Heart left ventricle (tissue), 16 donors: ENCODE measurements around the gene SGO2. TPM values are rescaled to one million over a fixed set of nuclear protein-coding genes. Genes with fewer than 3 reads are reported as not detected.

Experiments used
- ATAC-seq, 4 donors: fragments of 200-7000 bp; cut with Tn5 transposase; one replicate each; pipeline ENCODE4 v1.9.1; 2020 to 2022; ENCODE audit warnings: moderate library complexity in 4 of 4, mild to moderate bottlenecking in 3 of 4, moderate number of reproducible peaks in 1 of 4
- DNase-seq, 5 donors: peaks; one replicate each; pipeline ENCODE4 v3.0.0-alpha.2; 2020
- H3K27ac ChIP-seq, 12 donors: fragments of 200-600 bp; sonication (generic) in 4 of 12; one replicate each; pipeline versions ENCODE4 v1.5.0 to v1.8.0; 2016 to 2022; ENCODE audit warnings: mild to moderate bottlenecking in 2 of 12
- H3K27me3 ChIP-seq, 9 donors: fragments of 200-600 bp; sonication (generic) in 2 of 9; one replicate each; pipeline versions ENCODE4 v1.5.1 to v1.8.0; 2016 to 2022; ENCODE audit warnings: mild to moderate bottlenecking in 3 of 9
- H3K36me3 ChIP-seq, 9 donors: fragments of 200-600 bp; sonication (generic) in 2 of 9; one replicate each; pipeline versions ENCODE4 v1.5.0 to v1.8.0; 2018 to 2022; ENCODE audit warnings: mild to moderate bottlenecking in 2 of 9
- H3K4me1 ChIP-seq, 12 donors: fragments of 200-600 bp; sonication (generic) in 4 of 12; one replicate each; pipeline versions ENCODE4 v1.5.0 to v1.8.0; 2016 to 2022; ENCODE audit warnings: mild to moderate bottlenecking in 3 of 12
- H3K4me3 ChIP-seq, 12 donors: fragments of 200-600 bp; sonication (generic) in 4 of 12; one replicate each; pipeline versions ENCODE4 v1.5.0 to v1.8.0; 2017 to 2022; ENCODE audit warnings: mild to moderate bottlenecking in 9 of 12, moderate library complexity in 4 of 12
- H3K9me3 ChIP-seq, 12 donors: fragments of 200-600 bp; sonication (generic) in 4 of 12; one replicate each; pipeline versions ENCODE4 v1.5.0 to v1.8.0; 2016 to 2022; ENCODE audit warnings: mild to moderate bottlenecking in 1 of 12
- POLR2A ChIP-seq, 2 donors: fragments of 450-650 bp; IDR thresholded peaks; one replicate each; pipeline ENCODE4 v1.6.1; 2017; ENCODE audit warnings: antibody characterized with exemption in 2 of 2, mild to moderate bottlenecking in 2 of 2, moderate library complexity in 2 of 2
- WGBS, 4 donors: extraction: QIAGEN DNeasy Blood & Tissue Kit in 2 of 4; methylation state at CpG; one replicate each; pipeline versions ENCODE4 v1.1.5 to v1.1.7; 2013 to 2018; 5-methylcytosine and 5-hydroxymethylcytosine counted together
- intact Hi-C, 10 donors: fragments of 100-400 bp; cut with DNase I; formaldehyde crosslinking; loops; one replicate each; pipeline versions ENCODE4 v1.11.1 to v1.14.2; 2022
- polyA plus RNA-seq, 2 donors: library from polyadenylated mRNA; stranded (reverse); fragments of 200-250 nt; gene quantifications; one replicate each; pipeline ENCODE4 v1.2.3, GENCODE V29; 2013
- total RNA-seq, 9 donors: library from RNA; depleted of rRNA in 2 of 9; stranded (reverse); fragments of >200 nt in 2 of 9; fragmentation: NEBNext Ultra II Directional in 3 of 9; extraction: Animal tissue kit (Norgen Biotek cat#: 25700) in 3 of 9; gene quantifications; one replicate each; pipeline versions ENCODE4 v1.1.0 to v1.2.4, GENCODE V29; 2016 to 2023
- TF ChIP-seq, protein P1 (sequence below), 12 donors: fragments of 200-600 bp; sonication (generic) in 4 of 12; IDR thresholded peaks; one replicate each; pipeline versions ENCODE4 v1.5.0 to v1.8.0; 2018 to 2022; ENCODE audit warnings: antibody characterized with exemption in 12 of 12, mild to moderate bottlenecking in 5 of 12
- donor health status: ischemic (EF 13 %, LVEDD 7.1; RV severe dilation, severe dysfunction).
- donor health status: healthy with polysubstance abuse.
- donor health status: DM: no; HTN: yes; CAD: no.
- donor health status: DM: no; HTN: no; CAD: no.
- donor health status: ischemic (EF 25% LVEDD 6.9; RV normal size, moderate dysfunction).
- donor health status: ischemic (EF 25% LVEDD 5.7; RV mildly dilated, moderate dysfunction).
- donor health status: healthy.
- donor health status: DM: yes; HTN: yes; CAD: no.
- donor health status: ischemic (EF 35%, LVEDD 5.7; RV mildly dilated, moderate dysfunction).
- donor health status: nonischemic (EF 11% LVEDD 7.7; RV severe dilation, severe dysfunction).
- donor health status: DM: yes; HTN: yes; CAD: no.
- donor health status: PGD.
- donor health status: ischemic (EF 29% LVEDD 5.4; RV normal size, mild dysfunction).
- donor health status: nonischemic (EF 23%, LVEDD 6.1; RV moderate dilation, normal function).

Gene SGO2
- total and polyA plus RNA-seq, 11 donors = 0.27 to 5.3 (median 1.8) TPM

DNA sequence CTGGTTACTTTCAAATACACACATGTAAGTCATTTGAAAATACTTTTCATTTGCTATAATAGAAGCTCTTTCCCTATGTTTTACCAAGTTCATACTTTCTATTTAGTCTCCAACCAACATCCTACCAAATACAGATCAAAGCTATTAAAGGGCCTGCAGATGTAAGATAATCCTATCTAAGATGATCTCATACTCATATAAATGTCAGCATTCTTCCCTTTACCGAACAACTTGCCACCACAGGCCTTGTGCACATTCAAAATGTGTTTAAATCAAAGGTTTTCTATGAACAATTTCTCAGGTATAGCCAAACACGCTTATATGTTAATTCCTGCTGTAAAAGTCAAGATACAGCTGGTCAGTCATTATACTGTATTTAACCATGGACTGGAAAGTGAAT, 39.5 kb upstream of the SGO2 start:
- ATAC-seq = no peak
- no peak for DNase-seq
- Histone ChIP-seq H3K27ac (no peak overlapping the region), H3K4me1 (no peaks in the 10 kb centered on the region), H3K36me3 (peaks cover 2 to 37% (median 25%) of the 10 kb centered on the region in 9 donors), H3K9me3 (no peaks in the 10 kb centered on the region), H3K27me3 (no peaks in the 10 kb centered on the region), H3K4me3 (no peak overlapping the region)
- WGBS, 4 donors = 75 to 78% (median 76%) methylated on average over 2 of the region's 2 CpGs
- TF ChIP-seq POLR2A (IDR thresholded peaks at IDR 0.05) = no peak
- TF ChIP-seq, protein P1, sequence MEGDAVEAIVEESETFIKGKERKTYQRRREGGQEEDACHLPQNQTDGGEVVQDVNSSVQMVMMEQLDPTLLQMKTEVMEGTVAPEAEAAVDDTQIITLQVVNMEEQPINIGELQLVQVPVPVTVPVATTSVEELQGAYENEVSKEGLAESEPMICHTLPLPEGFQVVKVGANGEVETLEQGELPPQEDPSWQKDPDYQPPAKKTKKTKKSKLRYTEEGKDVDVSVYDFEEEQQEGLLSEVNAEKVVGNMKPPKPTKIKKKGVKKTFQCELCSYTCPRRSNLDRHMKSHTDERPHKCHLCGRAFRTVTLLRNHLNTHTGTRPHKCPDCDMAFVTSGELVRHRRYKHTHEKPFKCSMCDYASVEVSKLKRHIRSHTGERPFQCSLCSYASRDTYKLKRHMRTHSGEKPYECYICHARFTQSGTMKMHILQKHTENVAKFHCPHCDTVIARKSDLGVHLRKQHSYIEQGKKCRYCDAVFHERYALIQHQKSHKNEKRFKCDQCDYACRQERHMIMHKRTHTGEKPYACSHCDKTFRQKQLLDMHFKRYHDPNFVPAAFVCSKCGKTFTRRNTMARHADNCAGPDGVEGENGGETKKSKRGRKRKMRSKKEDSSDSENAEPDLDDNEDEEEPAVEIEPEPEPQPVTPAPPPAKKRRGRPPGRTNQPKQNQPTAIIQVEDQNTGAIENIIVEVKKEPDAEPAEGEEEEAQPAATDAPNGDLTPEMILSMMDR (IDR thresholded peaks at IDR 0.05) = no peak
- intact Hi-C loops = loop anchor here in 1 of 10 donors (10.0 kb wide), 1 partner anchor 182 kb away; the partner anchor contains the start of gene SPATS2L

DNA sequence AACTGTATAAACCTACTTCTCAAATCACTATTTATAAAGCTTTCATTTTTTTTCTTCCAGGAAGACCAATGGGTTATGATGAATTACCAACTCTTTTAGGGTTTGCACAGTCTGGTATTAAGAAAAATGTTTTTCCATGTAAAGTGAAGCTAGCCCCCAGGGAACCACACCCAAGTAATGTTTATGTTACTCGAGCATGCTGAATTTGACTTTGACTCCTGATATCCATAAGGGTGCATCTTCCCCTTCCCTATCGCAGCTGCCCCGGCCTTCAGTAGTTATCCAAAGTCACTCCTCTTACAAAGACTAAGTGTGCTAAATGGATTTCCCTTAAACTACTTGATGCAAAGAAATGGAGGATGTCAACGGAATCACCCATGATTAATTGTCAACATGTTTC, 37.8 kb upstream of the SGO2 start:
- H3K9me3 ChIP-seq = no peaks in the 10 kb centered on the region
- H3K36me3 ChIP-seq = peaks cover 2 to 53% (median 42%) of the 10 kb centered on the region in 9 donors
- DNase-seq (no peak), ATAC-seq (no peak)
- H3K4me3 ChIP-seq = no peak overlapping the region
- H3K27me3 ChIP-seq = no peaks in the 10 kb centered on the region
- WGBS, 4 donors = 67 to 75% (median 71%) methylated on average over 4 of the region's 4 CpGs
- no peak for TF ChIP-seq POLR2A (IDR thresholded peaks at IDR 0.05)
- TF ChIP-seq, protein P1 (IDR thresholded peaks at IDR 0.05) = no peak
- intact Hi-C loops = loop anchor here in 1 of 10 donors (10.0 kb wide), 1 partner anchor 183 kb away; the partner anchor contains the start of gene SPATS2L
- H3K27ac ChIP-seq = no peak overlapping the region
- no peaks in the 10 kb centered on the region for H3K4me1 ChIP-seq

DNA sequence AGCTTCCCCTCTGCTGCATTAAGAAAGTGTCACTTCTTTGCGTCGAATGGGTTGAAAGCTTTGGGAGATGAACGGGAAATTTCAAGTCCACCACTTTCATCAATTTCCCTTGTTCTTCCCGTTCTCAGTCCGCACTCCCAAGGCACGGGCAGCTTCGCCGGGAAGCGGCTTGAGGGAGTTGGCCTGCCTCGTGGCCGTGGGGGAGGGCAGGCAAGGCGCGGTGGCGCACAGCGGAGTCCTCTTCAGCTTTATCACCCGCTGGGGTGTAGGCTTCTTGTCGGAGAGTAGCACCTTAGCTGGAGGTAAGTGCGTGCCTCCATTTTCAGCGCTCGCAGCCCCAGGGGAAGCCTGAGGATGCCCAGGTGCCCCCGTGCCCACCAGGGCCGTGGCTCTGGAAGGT, 36.0 kb upstream of the SGO2 start:
- DNase-seq (no peak), ATAC-seq (no peak)
- Histone ChIP-seq H3K9me3 (no peaks in the 10 kb centered on the region), H3K27ac (no peak overlapping the region), H3K36me3 (peaks cover 2 to 70% (median 59%) of the 10 kb centered on the region in 9 donors), H3K4me3 (no peak overlapping the region), H3K27me3 (no peaks in the 10 kb centered on the region), H3K4me1 (no peaks in the 10 kb centered on the region)
- intact Hi-C loops = no loop called here
- no peak for TF ChIP-seq POLR2A (IDR thresholded peaks at IDR 0.05)
- TF ChIP-seq, protein P1 (IDR thresholded peaks at IDR 0.05) = no peak
- 94 to 96% (median 95%) methylated on average over 20 to 22 of the region's 22 CpGs for WGBS, 4 donors

DNA sequence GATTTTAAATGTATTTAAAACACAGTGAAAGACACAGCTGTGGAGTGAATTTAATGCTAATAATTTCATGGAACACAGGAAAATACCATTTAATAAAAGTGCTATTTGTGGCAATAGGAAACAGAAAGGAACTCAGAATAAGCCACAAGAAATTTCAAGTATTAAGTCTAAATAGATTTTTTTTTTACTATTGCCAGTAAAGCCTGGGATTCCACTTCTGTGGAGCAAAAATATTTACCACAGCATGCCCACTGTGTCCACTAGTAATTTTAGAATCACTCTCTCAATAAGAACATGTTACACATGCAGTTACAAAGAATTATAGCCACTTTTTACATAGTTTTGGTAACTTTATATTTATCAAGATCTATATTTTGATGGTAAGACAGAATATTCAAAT, 33.4 kb upstream of the SGO2 start:
- Histone ChIP-seq H3K36me3 (peaks cover 2 to 94% (median 83%) of the 10 kb centered on the region in 9 donors), H3K27me3 (no peaks in the 10 kb centered on the region), H3K4me1 (no peaks in the 10 kb centered on the region), H3K4me3 (no peak overlapping the region), H3K9me3 (no peaks in the 10 kb centered on the region), H3K27ac (no peak overlapping the region)
- intact Hi-C loops = no loop called here
- TF ChIP-seq, protein P1 (IDR thresholded peaks at IDR 0.05) = no peak
- TF ChIP-seq POLR2A (IDR thresholded peaks at IDR 0.05) = no peak
- no peak for ATAC-seq
- no peak for DNase-seq
